Hematopoietic multipotent progenitor cell treated with erythropoietin and hydrocortisone succinate and interleukin-3 and kit ligand, for 8 days (in vitro differentiated cells): ENCODE results near the gene RPGR.

Experiments used
- DNase-seq: peaks from one replicate; pipeline ENCODE4 v3.0.0-alpha.2; 2015

Gene RPGR

GRCh38 chrX:38327007-38327774, at the start of gene RPGR:
TSS of gene RPGR (minus strand) at chrX:38327509. CDS start at chrX:38327367, 142 bp downstream.
- DNase-seq, result peak; percentile 92

GRCh38 chrX:38376747-38377146, 49.4 kb upstream of the RPGR start:
- no peak for DNase-seq

GRCh38 chrX:38375891-38376290, 48.6 kb upstream of the RPGR start:
- DNase-seq, result peak; percentile 16

- no peak for DNase-seq
These were observed 47.1 kb upstream of the RPGR start for GRCh38 chrX:38374431-38374830.

- no peak for DNase-seq
These were observed 44.3 kb upstream of the RPGR start for GRCh38 chrX:38371641-38372040.

GRCh38 chrX:38368774-38369173, 41.5 kb upstream of the RPGR start:
- no peak for DNase-seq

- DNase-seq, result no peak
These were observed 38.6 kb upstream of the RPGR start for GRCh38 chrX:38365954-38366353.

GRCh38 chrX:38363046-38363445, 35.7 kb upstream of the RPGR start:
- DNase-seq, result no peak

- no peak for DNase-seq
These were observed 30.7 kb upstream of the RPGR start for GRCh38 chrX:38357747-38358673.

- no peak for DNase-seq
These were observed 29.1 kb upstream of the RPGR start for GRCh38 chrX:38356401-38356800.

GRCh38 chrX:38352362-38352761, 25.1 kb upstream of the RPGR start, which contains the start of gene OTC:
TSS of gene OTC (plus strand) at chrX:38352604. CDS start at chrX:38352697, 93 bp downstream.
- no peak for DNase-seq

GRCh38 chrX:38351346-38351745, 24.0 kb upstream of the RPGR start:
- DNase-seq, result no peak

- DNase-seq, result no peak
These were observed 19.8 kb upstream of the RPGR start for GRCh38 chrX:38347136-38347535.

- DNase-seq, result no peak
These were observed 18.8 kb upstream of the RPGR start for GRCh38 chrX:38346150-38346549.

- DNase-seq, result no peak
These were observed 15.8 kb upstream of the RPGR start for GRCh38 chrX:38342853-38343778.

- DNase-seq, result no peak
These were observed 14.1 kb upstream of the RPGR start for GRCh38 chrX:38341442-38341841.

GRCh38 chrX:38336538-38337240, 9.4 kb upstream of the RPGR start:
- DNase-seq, result no peak

GRCh38 chrX:38335382-38335781, 8.1 kb upstream of the RPGR start:
- DNase-seq, result no peak

- DNase-seq, result no peak
These were observed 5.2 kb upstream of the RPGR start for GRCh38 chrX:38332505-38332904.

GRCh38 chrX:38327775-38328081, 419 bp upstream of the RPGR start:
- DNase-seq, result peak; percentile 3

GRCh38 chrX:38326086-38326485, 1.2 kb downstream of the RPGR start:
- no peak for DNase-seq

GRCh38 chrX:38320819-38321218, 6.5 kb downstream of the RPGR start:
- DNase-seq, result no peak
